HT1080 (cell line): ENCODE data around the gene ITGB1BP1. TPM values are rescaled to one million over a fixed set of nuclear protein-coding genes. Genes with fewer than 3 reads are reported as not detected.

Experiments used
- DNase-seq: peaks from one replicate; pipeline ENCODE4 v3.0.0-alpha.2; 2015; ENCODE audit warnings: low read depth
- total RNA-seq: library from RNA; depleted of rRNA; stranded (reverse); fragments of >200 nt; shearing (Covaris generic); gene quantifications from 2 replicates; pipeline ENCODE4 v1.2.3, GENCODE V29; 2014; rRNA removed

Gene ITGB1BP1
- total RNA-seq, 1 experiment from 2014 or later: 123 TPM

DNA sequence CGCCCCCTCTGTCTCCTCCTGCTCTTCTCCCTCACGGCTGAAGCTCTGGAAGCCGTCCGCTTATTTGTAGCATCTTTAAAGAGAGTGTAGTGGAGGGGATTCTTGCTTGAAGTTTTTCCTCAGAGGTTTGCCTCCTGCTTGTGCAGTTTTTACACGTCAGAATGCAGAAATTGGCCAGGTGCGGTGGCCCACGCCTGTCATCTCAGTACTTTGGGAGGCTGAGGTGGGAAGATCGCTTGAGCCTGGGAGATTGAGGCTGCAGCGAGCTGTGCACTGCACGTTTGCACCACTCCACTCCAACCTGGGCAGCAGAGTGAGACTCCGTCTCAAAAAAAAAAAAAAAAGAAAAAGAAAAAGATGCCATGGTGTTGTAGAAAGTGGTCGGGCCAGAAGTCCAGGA, 69.0 kb downstream of the ITGB1BP1 start:
- DNase-seq: no peak

Other genes with a start within 250 kb of the ITGB1BP1 start
- gene ASAP2, start 216.7 kb downstream of the ITGB1BP1 start, total RNA-seq: 16.2 and 24.0 TPM in 2 replicates
- 81.5 and 108 TPM in 2 replicates for gene CPSF3, start 126 bp upstream of the ITGB1BP1 start, total RNA-seq
- 11.3 and 11.4 TPM in 2 replicates for gene IAH1, start 51.0 kb upstream of the ITGB1BP1 start, total RNA-seq
- 33.0 and 38.3 TPM in 2 replicates for gene ADAM17, start 132.3 kb upstream of the ITGB1BP1 start, total RNA-seq
- gene YWHAQ, start 207.5 kb upstream of the ITGB1BP1 start, total RNA-seq: 446 and 533 TPM in 2 replicates